ENCODE results near the gene MUSTN1. TPM values are rescaled to one million over a fixed set of nuclear protein-coding genes. Genes with fewer than 3 reads are reported as not detected.

The MUSTN1 gene
- total RNA-seq, 1 experiment from 2014 or later, result not detected

- H3K4me3 ChIP-seq, result no peak overlapping the region
- no peaks in the 10 kb centered on the region for H3K9me3 ChIP-seq (replicated peaks)
- no peak overlapping the region for H3K27ac ChIP-seq
- no peaks in the 10 kb centered on the region for H3K27me3 ChIP-seq (replicated peaks)
- H3K36me3 ChIP-seq, result peaks cover 21% of the 10 kb centered on the region
- no peak for DNase-seq (ENCODE audit: low read depth in 1 of 2, low spot score in 2 of 2)
- H3K4me1 ChIP-seq (replicated peaks), result peaks cover 11% of the 10 kb centered on the region
Observed at GRCh38 chr3:52846432-52846965, 11.7 kb upstream of the MUSTN1 start.

GRCh38 chr3:52845691-52846431, 11.0 kb upstream of the MUSTN1 start:
- DNase-seq (ENCODE audit: low read depth in 1 of 2, low spot score in 2 of 2), result no peak
- Histone ChIP-seq H3K4me1 (replicated peaks) (peaks cover 11% of the 10 kb centered on the region), H3K9me3 (replicated peaks) (no peaks in the 10 kb centered on the region), H3K27me3 (replicated peaks) (no peaks in the 10 kb centered on the region), H3K27ac (no peak overlapping the region), H3K4me3 (no peak overlapping the region), H3K36me3 (peaks cover 16% of the 10 kb centered on the region)

- no peaks in the 10 kb centered on the region for H3K27me3 ChIP-seq (replicated peaks)
- peaks cover 11% of the 10 kb centered on the region for H3K4me1 ChIP-seq (replicated peaks)
- no peak for DNase-seq (ENCODE audit: low read depth in 1 of 2, low spot score in 2 of 2)
- H3K4me3 ChIP-seq, result no peak overlapping the region
- H3K36me3 ChIP-seq, result peaks cover 12% of the 10 kb centered on the region; the same call in 1 of the 2 replicates
- no peaks in the 10 kb centered on the region for H3K9me3 ChIP-seq (replicated peaks)
- no peak overlapping the region for H3K27ac ChIP-seq
Observed at GRCh38 chr3:52845157-52845556, 10.3 kb upstream of the MUSTN1 start.

- no peaks in the 10 kb centered on the region for H3K27me3 ChIP-seq (replicated peaks)
- no peak for DNase-seq (ENCODE audit: low read depth in 1 of 2, low spot score in 2 of 2)
- no peaks in the 10 kb centered on the region for H3K9me3 ChIP-seq (replicated peaks)
- peaks cover 10% of the 10 kb centered on the region; the same call in 1 of the 2 replicates for H3K36me3 ChIP-seq
- H3K4me1 ChIP-seq (replicated peaks), result peaks cover 11% of the 10 kb centered on the region
- no peak overlapping the region for H3K27ac ChIP-seq
- no peak overlapping the region for H3K4me3 ChIP-seq
Observed at GRCh38 chr3:52844290-52844975, 9.6 kb upstream of the MUSTN1 start.

GRCh38 chr3:52843881-52844280, 9.1 kb upstream of the MUSTN1 start:
- Histone ChIP-seq H3K4me1 (replicated peaks) (peaks cover 11% of the 10 kb centered on the region), H3K27me3 (replicated peaks) (no peaks in the 10 kb centered on the region), H3K4me3 (no peak overlapping the region), H3K9me3 (replicated peaks) (no peaks in the 10 kb centered on the region), H3K36me3 (peaks cover 7% of the 10 kb centered on the region; the same call in 1 of the 2 replicates), H3K27ac (no peak overlapping the region)
- DNase-seq (ENCODE audit: low read depth in 1 of 2, low spot score in 2 of 2), result no peak

GRCh38 chr3:52843108-52843865, 8.5 kb upstream of the MUSTN1 start:
- Histone ChIP-seq H3K27ac (no peak overlapping the region), H3K9me3 (replicated peaks) (no peaks in the 10 kb centered on the region), H3K4me3 (no peak overlapping the region), H3K27me3 (replicated peaks) (no peaks in the 10 kb centered on the region), H3K4me1 (replicated peaks) (peaks cover 11% of the 10 kb centered on the region), H3K36me3 (peaks cover 7% of the 10 kb centered on the region; the same call in 1 of the 2 replicates)
- DNase-seq (ENCODE audit: low read depth in 1 of 2, low spot score in 2 of 2), result peak in 1 of 2 experiments; percentile 28

GRCh38 chr3:52842424-52842823, 7.6 kb upstream of the MUSTN1 start:
- Histone ChIP-seq H3K4me3 (no peak overlapping the region), H3K36me3 (peaks cover 7% of the 10 kb centered on the region; the same call in 1 of the 2 replicates), H3K27me3 (replicated peaks) (no peaks in the 10 kb centered on the region), H3K27ac (no peak overlapping the region), H3K4me1 (replicated peaks) (peaks cover 11% of the 10 kb centered on the region), H3K9me3 (replicated peaks) (no peaks in the 10 kb centered on the region)
- no peak for DNase-seq (ENCODE audit: low read depth in 1 of 2, low spot score in 2 of 2)

GRCh38 chr3:52841981-52842340, 7.1 kb upstream of the MUSTN1 start:
- H3K9me3 ChIP-seq (replicated peaks), result no peaks in the 10 kb centered on the region
- H3K27me3 ChIP-seq (replicated peaks), result no peaks in the 10 kb centered on the region
- peaks cover 11% of the 10 kb centered on the region for H3K4me1 ChIP-seq (replicated peaks)
- no peak for DNase-seq (ENCODE audit: low read depth in 1 of 2, low spot score in 2 of 2)
- no peak overlapping the region for H3K27ac ChIP-seq
- H3K4me3 ChIP-seq, result no peak overlapping the region
- peaks cover 7% of the 10 kb centered on the region; the same call in 1 of the 2 replicates for H3K36me3 ChIP-seq

- no peak overlapping the region for H3K27ac ChIP-seq
- no peak for DNase-seq (ENCODE audit: low read depth in 1 of 2, low spot score in 2 of 2)
- H3K4me3 ChIP-seq, result no peak overlapping the region
Observed at GRCh38 chr3:52841211-52841980, 6.6 kb upstream of the MUSTN1 start.

GRCh38 chr3:52839892-52840545, 5.2 kb upstream of the MUSTN1 start:
- Histone ChIP-seq H3K27ac (no peak overlapping the region), H3K4me3 (no peak overlapping the region), H3K27me3 (replicated peaks) (no peaks in the 10 kb centered on the region), H3K9me3 (replicated peaks) (no peaks in the 10 kb centered on the region), H3K4me1 (replicated peaks) (peaks cover 14% of the 10 kb centered on the region), H3K36me3 (peaks cover 7% of the 10 kb centered on the region; the same call in 1 of the 2 replicates)
- no peak for DNase-seq (ENCODE audit: low read depth in 1 of 2, low spot score in 2 of 2)

More at GRCh38 chr3:52841211-52841980, 6.6 kb upstream of the MUSTN1 start:
- Histone ChIP-seq H3K4me1 (replicated peaks) (peaks cover 11% of the 10 kb centered on the region), H3K9me3 (replicated peaks) (no peaks in the 10 kb centered on the region), H3K36me3 (peaks cover 7% of the 10 kb centered on the region; the same call in 1 of the 2 replicates), H3K27me3 (replicated peaks) (no peaks in the 10 kb centered on the region)

GRCh38 chr3:52839268-52839575, 4.4 kb upstream of the MUSTN1 start:
- Histone ChIP-seq H3K4me1 (replicated peaks) (peaks cover 16% of the 10 kb centered on the region), H3K9me3 (replicated peaks) (no peaks in the 10 kb centered on the region), H3K27me3 (replicated peaks) (no peaks in the 10 kb centered on the region), H3K27ac (no peak overlapping the region), H3K4me3 (no peak overlapping the region), H3K36me3 (peaks cover 7% of the 10 kb centered on the region; the same call in 1 of the 2 replicates)
- DNase-seq (ENCODE audit: low read depth in 1 of 2, low spot score in 2 of 2), result no peak

GRCh38 chr3:52838561-52839267, 3.9 kb upstream of the MUSTN1 start:
- H3K27ac ChIP-seq, result no peak overlapping the region
- H3K27me3 ChIP-seq (replicated peaks), result no peaks in the 10 kb centered on the region
- H3K36me3 ChIP-seq, result peaks cover 7% of the 10 kb centered on the region; the same call in 1 of the 2 replicates
- H3K4me3 ChIP-seq, result no peak overlapping the region
- DNase-seq (ENCODE audit: low read depth in 1 of 2, low spot score in 2 of 2), result no peak
- peaks cover 15% of the 10 kb centered on the region for H3K4me1 ChIP-seq (replicated peaks)
- no peaks in the 10 kb centered on the region for H3K9me3 ChIP-seq (replicated peaks)
